ENCODE measurements around the gene MLXIP.

The MLXIP gene

GRCh38 chr12:122080149-122081082 lies 1.9 kb downstream of the MLXIP start:
- DNase-seq, result peak; percentile 49 to 53

GRCh38 chr12:122081083-122081696 lies 2.6 kb downstream of the MLXIP start:
- DNase-seq, result peak; percentile 55 to 61

GRCh38 chr12:122081697-122082221 lies 3.2 kb downstream of the MLXIP start:
- DNase-seq, result peak in 1 of 2 experiments; percentile 42

GRCh38 chr12:122082621-122083356 lies 4.2 kb downstream of the MLXIP start:
- DNase-seq, result peak in 1 of 2 experiments; percentile 46

GRCh38 chr12:122084857-122085405 lies 6.4 kb downstream of the MLXIP start:
- DNase-seq, result no peak

- DNase-seq, result no peak
Observed at GRCh38 chr12:122085591-122085990, 7.0 kb downstream of the MLXIP start.

- DNase-seq, result no peak
Observed at GRCh38 chr12:122086116-122086515, 7.6 kb downstream of the MLXIP start.

- DNase-seq, result no peak
Observed at GRCh38 chr12:122086641-122087285, 8.2 kb downstream of the MLXIP start.

GRCh38 chr12:122087431-122088178 lies 9.0 kb downstream of the MLXIP start:
- no peak for DNase-seq

GRCh38 chr12:122088179-122088810 lies 9.7 kb downstream of the MLXIP start:
- no peak for DNase-seq

- no peak for DNase-seq
Observed at GRCh38 chr12:122089077-122089476, 10.5 kb downstream of the MLXIP start.

GRCh38 chr12:122090759-122091515 lies 12.4 kb downstream of the MLXIP start:
- DNase-seq, result no peak

- DNase-seq, result no peak
Observed at GRCh38 chr12:122093098-122093883, 14.7 kb downstream of the MLXIP start.

GRCh38 chr12:122094137-122094734 lies 15.7 kb downstream of the MLXIP start:
- no peak for DNase-seq

- no peak for DNase-seq
Observed at GRCh38 chr12:122094735-122095631, 16.4 kb downstream of the MLXIP start.

GRCh38 chr12:122096014-122096413 lies 17.5 kb downstream of the MLXIP start:
- DNase-seq, result no peak

GRCh38 chr12:122096591-122097149 lies 18.1 kb downstream of the MLXIP start:
- DNase-seq, result no peak

GRCh38 chr12:122097584-122097926 lies 19.0 kb downstream of the MLXIP start:
- no peak for DNase-seq

Measured in activated T-cell treated with anti-CD3 and anti-CD28 coated beads, Interleukin-2, amount 50 U/mL, for 48 hours (primary cell).